Measurements from ENCODE around the gene SULF2.

SULF2 gene

GRCh38 chr20:47783828-47784598 lies 1.3 kb downstream of the SULF2 start:
- no peak for TF ChIP-seq ZNF274 (IDR thresholded peaks at IDR 0.05; ENCODE audit: low read depth, low read length)
- H3K4me3 ChIP-seq (ENCODE audit: low read length) = peak overlapping the region; percentile 57; the same call in 1 of the 2 replicates

GRCh38 chr20:47782920-47783552 lies 2.2 kb downstream of the SULF2 start:
- no peak overlapping the region for H3K4me3 ChIP-seq (ENCODE audit: low read length)
- TF ChIP-seq ZNF274 (IDR thresholded peaks at IDR 0.05; ENCODE audit: low read depth, low read length) = no peak

- H3K4me3 ChIP-seq (ENCODE audit: low read length) = no peak overlapping the region
- no peak for TF ChIP-seq ZNF274 (IDR thresholded peaks at IDR 0.05; ENCODE audit: low read depth, low read length)
Measured at GRCh38 chr20:47782076-47782475, 3.2 kb downstream of the SULF2 start.

GRCh38 chr20:47781632-47782031 lies 3.6 kb downstream of the SULF2 start:
- no peak overlapping the region for H3K4me3 ChIP-seq (ENCODE audit: low read length)
- TF ChIP-seq ZNF274 (IDR thresholded peaks at IDR 0.05; ENCODE audit: low read depth, low read length) = no peak

GRCh38 chr20:47780720-47781389 lies 4.4 kb downstream of the SULF2 start:
- TF ChIP-seq ZNF274 (IDR thresholded peaks at IDR 0.05; ENCODE audit: low read depth, low read length) = no peak
- H3K4me3 ChIP-seq (ENCODE audit: low read length) = no peak overlapping the region

- no peak overlapping the region for H3K4me3 ChIP-seq (ENCODE audit: low read length)
- no peak for TF ChIP-seq ZNF274 (IDR thresholded peaks at IDR 0.05; ENCODE audit: low read depth, low read length)
Measured at GRCh38 chr20:47778398-47779354, 6.6 kb downstream of the SULF2 start.

GRCh38 chr20:47777220-47777619 lies 8.1 kb downstream of the SULF2 start:
- no peak for TF ChIP-seq ZNF274 (IDR thresholded peaks at IDR 0.05; ENCODE audit: low read depth, low read length)
- no peak overlapping the region for H3K4me3 ChIP-seq (ENCODE audit: low read length)

- no peak overlapping the region for H3K4me3 ChIP-seq (ENCODE audit: low read length)
- no peak for TF ChIP-seq ZNF274 (IDR thresholded peaks at IDR 0.05; ENCODE audit: low read depth, low read length)
Measured at GRCh38 chr20:47776639-47777038, 8.6 kb downstream of the SULF2 start.

- no peak for TF ChIP-seq ZNF274 (IDR thresholded peaks at IDR 0.05; ENCODE audit: low read depth, low read length)
Measured at GRCh38 chr20:47775841-47776240, 9.4 kb downstream of the SULF2 start.

GRCh38 chr20:47775039-47775438 lies 10.2 kb downstream of the SULF2 start:
- no peak for TF ChIP-seq ZNF274 (IDR thresholded peaks at IDR 0.05; ENCODE audit: low read depth, low read length)
- H3K4me3 ChIP-seq (ENCODE audit: low read length) = no peak overlapping the region

More at GRCh38 chr20:47775841-47776240, 9.4 kb downstream of the SULF2 start:
- H3K4me3 ChIP-seq (ENCODE audit: low read length) = no peak overlapping the region

GRCh38 chr20:47774131-47774777 lies 11.0 kb downstream of the SULF2 start:
- TF ChIP-seq ZNF274 (IDR thresholded peaks at IDR 0.05; ENCODE audit: low read depth, low read length) = no peak
- no peak overlapping the region for H3K4me3 ChIP-seq (ENCODE audit: low read length)

GRCh38 chr20:47773371-47773786 lies 11.9 kb downstream of the SULF2 start:
- no peak overlapping the region for H3K4me3 ChIP-seq (ENCODE audit: low read length)
- TF ChIP-seq ZNF274 (IDR thresholded peaks at IDR 0.05; ENCODE audit: low read depth, low read length) = no peak

- TF ChIP-seq ZNF274 (IDR thresholded peaks at IDR 0.05; ENCODE audit: low read depth, low read length) = no peak
- H3K4me3 ChIP-seq (ENCODE audit: low read length) = no peak overlapping the region
Measured at GRCh38 chr20:47770935-47771334, 14.3 kb downstream of the SULF2 start.
